ENCODE measurements around the gene PRKAA1. TPM values are rescaled to one million over a fixed set of nuclear protein-coding genes. Genes with fewer than 3 reads are reported as not detected.
A peak's percentile ranks its signal among the peaks of the same experiment; 100 is the strongest.

Gene PRKAA1
- 88.2 TPM for total RNA-seq (2013)
- 10 to 100 TPM; 23.4 to 32.8 (median 29.6) TPM for polyA plus RNA-seq
- 18.2 and 19.0 TPM in 2 replicates for polyA minus RNA-seq
- 38.8 to 95.1 (median 65.1) reads per million in 11 experiments for total RNA-seq

- H3K4me1 Mint-ChIP-seq = peaks cover 31% of the 10 kb centered on the region
- no peaks in the 10 kb centered on the region for H3K9me3 Mint-ChIP-seq
- Histone ChIP-seq H3K36me3 (replicated peaks in 1 of 2; ENCODE audit: control insufficient read depth in 1 of 2, insufficient read depth in 2 of 2, low read length in 2 of 2) (no peaks in the 10 kb centered on the region), H3K27ac (ENCODE audit: low read depth in 1 of 2, low read length in 2 of 2) (peak within 1 kb of the TSS; percentile 75 to 85), H3K4me1 (ENCODE audit: control insufficient read depth in 1 of 2, insufficient read depth in 2 of 2, low read length in 2 of 2) (peaks cover 23 to 32% of the 10 kb centered on the region in 2 donors), H3K27me3 (ENCODE audit: control insufficient read depth in 2 of 2, insufficient read depth in 2 of 2, low read length in 2 of 2) (peaks cover 2 to 4% of the 10 kb centered on the region in 2 donors), H3K79me2 (ENCODE audit: insufficient read depth, low read length) (peaks cover 47% of the 10 kb centered on the region), H3K9me3 (replicated peaks in 1 of 2; ENCODE audit: control insufficient read depth in 1 of 2, insufficient read depth in 1 of 2, low read length in 2 of 2) (no peaks in the 10 kb centered on the region), H3K4me2 (replicated peaks; ENCODE audit: extremely low read depth, low read length, poor library complexity, severe bottlenecking) (peak within 1 kb of the TSS; percentile 97), H3K9ac (ENCODE audit: insufficient read depth, low read length, poor library complexity, severe bottlenecking) (peak within 1 kb of the TSS; percentile 86), H2AFZ (ENCODE audit: insufficient read depth, low read depth, low read length, poor library complexity, severe bottlenecking) (peak within 1 kb of the TSS; percentile 98), H4K20me1 (ENCODE audit: insufficient read depth, low read length) (peaks cover 36% of the 10 kb centered on the region), H3K4me3 (replicated peaks in 1 of 3; ENCODE audit: low read depth in 2 of 3, low read length in 3 of 3) (peak within 1 kb of the TSS; percentile 80 to 94 (median 87))
- intact Hi-C loops (cut with micrococcal nuclease) = no loop called here
- H3K27me3 Mint-ChIP-seq (ENCODE audit: low read depth in 3 of 3) = peaks cover 0 to 5% (median 3%) of the 10 kb centered on the region in 3 donors
- H3K4me3 Mint-ChIP-seq = peak within 1 kb of the TSS; percentile 92 to 94
- H3K27ac Mint-ChIP-seq = peak within 1 kb of the TSS; percentile 79 to 96 (median 90)
- 0% methylated on average over 59 of the region's 70 CpGs for WGBS (ENCODE audit: insufficient coverage)
- peaks cover 0 to 6% of the 10 kb centered on the region in 2 donors for H3K36me3 Mint-ChIP-seq
- peak; percentile 81 to 85 (median 83) for DNase-seq
- peak; percentile 90 for TF ChIP-seq CTCF (IDR thresholded peaks at IDR 0.05)
These were observed at the start of gene PRKAA1 for GRCh38 chr5:40798012-40798800. TSS of gene PRKAA1 (minus strand) at chr5:40798374. CDS start at chr5:40798189, 185 bp downstream.

GRCh38 chr5:40847525-40847924 lies 49.4 kb upstream of the PRKAA1 start:
- peaks cover 29 to 42% of the 10 kb centered on the region in 2 donors for H3K4me1 ChIP-seq (ENCODE audit: control insufficient read depth in 1 of 2, insufficient read depth in 2 of 2, low read length in 2 of 2)
- H3K79me2 ChIP-seq (ENCODE audit: insufficient read depth, low read length) = peaks cover 67% of the 10 kb centered on the region
- Mint-ChIP-seq H3K27me3 (ENCODE audit: low read depth in 3 of 3) (peaks cover 0 to 1% (median 0%) of the 10 kb centered on the region in 3 donors), H3K36me3 (peaks cover 40 to 55% of the 10 kb centered on the region in 2 donors), H3K27ac (peak overlapping the region in 2 of 7 donors; percentile 27 to 35), H3K9me3 (no peaks in the 10 kb centered on the region), H3K4me1 (peaks cover 50% of the 10 kb centered on the region), H3K4me3 (no peak overlapping the region)
- no peak overlapping the region for H2AFZ ChIP-seq (ENCODE audit: insufficient read depth, low read depth, low read length, poor library complexity, severe bottlenecking)
- no peak overlapping the region for H3K4me2 ChIP-seq (replicated peaks; ENCODE audit: extremely low read depth, low read length, poor library complexity, severe bottlenecking)
- peaks cover 14 to 47% of the 10 kb centered on the region in 2 donors for H3K36me3 ChIP-seq (replicated peaks in 1 of 2; ENCODE audit: control insufficient read depth in 1 of 2, insufficient read depth in 2 of 2, low read length in 2 of 2)
- H3K9me3 ChIP-seq (replicated peaks in 1 of 2; ENCODE audit: control insufficient read depth in 1 of 2, insufficient read depth in 1 of 2, low read length in 2 of 2) = no peaks in the 10 kb centered on the region
- H4K20me1 ChIP-seq (ENCODE audit: insufficient read depth, low read length) = peaks cover 18% of the 10 kb centered on the region
- no peak for TF ChIP-seq CTCF (IDR thresholded peaks at IDR 0.05)
- no peak overlapping the region for H3K4me3 ChIP-seq (replicated peaks in 1 of 3; ENCODE audit: low read depth in 2 of 3, low read length in 3 of 3)
- no peak overlapping the region for H3K9ac ChIP-seq (ENCODE audit: insufficient read depth, low read length, poor library complexity, severe bottlenecking)
- WGBS (ENCODE audit: insufficient coverage) = no CpG with 5 or more reads among the region's 1 CpG
- no peak for DNase-seq
- intact Hi-C loops (cut with micrococcal nuclease) = no loop called here
- H3K27me3 ChIP-seq (ENCODE audit: control insufficient read depth in 2 of 2, insufficient read depth in 2 of 2, low read length in 2 of 2) = no peaks in the 10 kb centered on the region
- no peak overlapping the region for H3K27ac ChIP-seq (ENCODE audit: low read depth in 1 of 2, low read length in 2 of 2)

Measured in CD14-positive monocyte (primary cell).